Thyroid gland (tissue), 4 donors: ENCODE data around the gene CHDH. TPM values are rescaled to one million over a fixed set of nuclear protein-coding genes. Genes with fewer than 3 reads are reported as not detected.

Source experiments
- DNase-seq, 2 donors: peaks; one replicate each; pipeline ENCODE4 v3.0.0-alpha.2; 2019
- H3K27ac ChIP-seq, 3 donors: fragments of 200-600 bp; sonication (generic); 1 replicate in 2 of 3; 2 replicates in 1 of 3; pipeline ENCODE4 v1.5.1; 2016 to 2019; ENCODE audit warnings: mild to moderate bottlenecking in 1 of 3, moderate library complexity in 1 of 3
- H3K27me3 ChIP-seq: fragments of 200-600 bp; sonication (generic); one replicate; pipeline ENCODE4 v1.5.1; 2019
- H3K36me3 ChIP-seq, 2 donors: fragments of 200-600 bp; sonication (generic); one replicate each; pipeline ENCODE4 v1.5.1; 2016 to 2019
- H3K4me1 ChIP-seq, 2 donors: fragments of 200-600 bp; sonication (generic); one replicate each; pipeline ENCODE4 v1.5.1; 2017 to 2019
- H3K4me3 ChIP-seq, 3 donors: fragments of 200-600 bp; sonication (generic); replicated peaks in 1 of 3; 1 replicate in 2 of 3; 2 replicates in 1 of 3; pipeline ENCODE4 v1.5.1; 2016; ENCODE audit warnings: mild to moderate bottlenecking in 1 of 3
- H3K9me3 ChIP-seq: fragments of 200-600 bp; sonication (generic); one replicate; pipeline ENCODE4 v1.5.1; 2017
- POLR2A ChIP-seq, 2 donors: fragments of 450-650 bp; IDR thresholded peaks; one replicate each; pipeline ENCODE4 v1.6.1; 2017; ENCODE audit warnings: antibody characterized with exemption in 2 of 2, mild to moderate bottlenecking in 2 of 2, moderate library complexity in 1 of 2
- WGBS, 2 donors: methylation state at CpG; one replicate each; pipeline ENCODE4 v1.1.5; 2017; 5-methylcytosine and 5-hydroxymethylcytosine counted together
- intact Hi-C: fragments of 100-400 bp; cut with DNase I; formaldehyde crosslinking; loops from one replicate; pipeline ENCODE4 v1.15.1; 2023
- total RNA-seq, 4 donors: library from RNA; depleted of rRNA; stranded (reverse); fragments of >200 nt; gene quantifications; one replicate each; pipeline ENCODE4 v1.2.3, GENCODE V29; 2016
- TF ChIP-seq, protein P1 (sequence below), 6 experiments: fragments of 200-600 bp in 3 of 6; fragments of 450-650 bp in 3 of 6; sonication (generic) in 3 of 6; IDR thresholded peaks; one replicate each; pipeline ENCODE4 v1.5.1; 2016 to 2019; ENCODE audit warnings: antibody characterized with exemption in 6 of 6, mild to moderate bottlenecking in 2 of 6, inconsistent platforms in 1 of 6, moderate library complexity in 1 of 6

Gene CHDH
- total RNA-seq, 4 donors from 2014 or later, result 4.7 to 26.9 (median 11.1) TPM

DNA sequence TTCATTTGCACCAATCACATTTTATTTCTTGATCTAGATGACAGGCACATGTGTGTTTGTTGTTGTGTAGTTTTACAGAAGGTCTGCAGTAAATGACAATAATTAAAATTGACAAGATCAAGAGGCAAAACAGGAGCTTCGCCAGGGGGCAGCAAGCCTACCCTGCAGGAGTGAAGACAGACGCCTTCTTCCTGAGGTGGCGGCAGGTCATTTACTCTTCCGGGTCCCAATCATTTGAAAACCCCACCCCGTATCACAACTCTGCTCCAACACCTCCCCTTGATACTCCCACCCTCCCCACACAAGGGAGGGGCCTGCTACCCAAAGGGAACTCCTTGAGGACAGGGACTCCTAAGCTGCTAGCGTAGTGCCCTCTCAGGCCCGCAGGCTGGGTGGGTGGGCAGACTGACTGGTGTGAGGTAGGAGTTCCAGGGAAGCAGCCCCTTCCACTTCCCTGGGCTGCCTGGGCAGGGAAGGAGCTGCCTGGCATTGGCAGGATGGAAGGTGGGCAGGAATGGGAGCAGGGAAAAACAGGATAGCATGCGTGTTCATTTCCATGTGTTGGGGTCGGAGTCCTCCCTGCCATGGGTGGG, 13.1 kb downstream of the CHDH start:
- intact Hi-C loops, result no loop called here
- no peak overlapping the region for H3K27ac ChIP-seq

DNA sequence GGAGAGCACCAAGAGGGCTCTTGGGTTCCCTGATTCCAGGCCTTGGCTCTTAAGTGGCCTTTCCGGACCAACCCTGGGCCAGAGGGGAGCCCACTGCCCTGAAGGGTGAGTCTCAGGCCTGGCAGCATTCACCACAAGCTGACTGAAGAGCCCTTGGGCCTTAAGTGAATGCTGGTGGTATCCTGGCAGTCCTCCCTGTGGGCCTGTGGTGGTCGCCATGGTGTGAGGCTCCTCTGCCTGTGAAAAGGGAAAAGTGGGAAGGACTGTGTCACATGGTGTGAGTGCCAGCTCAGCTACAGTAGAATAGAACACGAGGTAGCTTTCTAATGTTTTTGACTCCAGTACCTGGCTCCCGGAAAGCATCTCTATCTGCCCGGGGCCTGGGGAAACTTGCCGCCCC, 15.3 kb downstream of the CHDH start:
- H3K36me3 ChIP-seq, result no peaks in the 10 kb centered on the region
- H3K4me1 ChIP-seq, result no peaks in the 10 kb centered on the region
- WGBS, 2 donors, result 82 to 85% methylated on average over 5 to 6 of the region's 6 CpGs
- TF ChIP-seq, protein P1, sequence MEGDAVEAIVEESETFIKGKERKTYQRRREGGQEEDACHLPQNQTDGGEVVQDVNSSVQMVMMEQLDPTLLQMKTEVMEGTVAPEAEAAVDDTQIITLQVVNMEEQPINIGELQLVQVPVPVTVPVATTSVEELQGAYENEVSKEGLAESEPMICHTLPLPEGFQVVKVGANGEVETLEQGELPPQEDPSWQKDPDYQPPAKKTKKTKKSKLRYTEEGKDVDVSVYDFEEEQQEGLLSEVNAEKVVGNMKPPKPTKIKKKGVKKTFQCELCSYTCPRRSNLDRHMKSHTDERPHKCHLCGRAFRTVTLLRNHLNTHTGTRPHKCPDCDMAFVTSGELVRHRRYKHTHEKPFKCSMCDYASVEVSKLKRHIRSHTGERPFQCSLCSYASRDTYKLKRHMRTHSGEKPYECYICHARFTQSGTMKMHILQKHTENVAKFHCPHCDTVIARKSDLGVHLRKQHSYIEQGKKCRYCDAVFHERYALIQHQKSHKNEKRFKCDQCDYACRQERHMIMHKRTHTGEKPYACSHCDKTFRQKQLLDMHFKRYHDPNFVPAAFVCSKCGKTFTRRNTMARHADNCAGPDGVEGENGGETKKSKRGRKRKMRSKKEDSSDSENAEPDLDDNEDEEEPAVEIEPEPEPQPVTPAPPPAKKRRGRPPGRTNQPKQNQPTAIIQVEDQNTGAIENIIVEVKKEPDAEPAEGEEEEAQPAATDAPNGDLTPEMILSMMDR (IDR thresholded peaks at IDR 0.05), result no peak
- TF ChIP-seq POLR2A (IDR thresholded peaks at IDR 0.05), result no peak
- intact Hi-C loops, result no loop called here
- no peak for DNase-seq
- no peak overlapping the region for H3K4me3 ChIP-seq
- H3K9me3 ChIP-seq, result no peaks in the 10 kb centered on the region
- no peak overlapping the region for H3K27ac ChIP-seq
- no peaks in the 10 kb centered on the region for H3K27me3 ChIP-seq

More for the DNA sequence above, 13.1 kb downstream of the CHDH start:
- Histone ChIP-seq H3K9me3 (no peaks in the 10 kb centered on the region), H3K27me3 (no peaks in the 10 kb centered on the region), H3K36me3 (no peaks in the 10 kb centered on the region), H3K4me1 (no peaks in the 10 kb centered on the region), H3K4me3 (no peak overlapping the region)
- 90 to 91% methylated on average over 8 to 9 of the region's 9 CpGs for WGBS, 2 donors
- TF ChIP-seq, protein P1 (IDR thresholded peaks at IDR 0.05), result no peak
- TF ChIP-seq POLR2A (IDR thresholded peaks at IDR 0.05), result no peak
- DNase-seq, result no peak

DNA sequence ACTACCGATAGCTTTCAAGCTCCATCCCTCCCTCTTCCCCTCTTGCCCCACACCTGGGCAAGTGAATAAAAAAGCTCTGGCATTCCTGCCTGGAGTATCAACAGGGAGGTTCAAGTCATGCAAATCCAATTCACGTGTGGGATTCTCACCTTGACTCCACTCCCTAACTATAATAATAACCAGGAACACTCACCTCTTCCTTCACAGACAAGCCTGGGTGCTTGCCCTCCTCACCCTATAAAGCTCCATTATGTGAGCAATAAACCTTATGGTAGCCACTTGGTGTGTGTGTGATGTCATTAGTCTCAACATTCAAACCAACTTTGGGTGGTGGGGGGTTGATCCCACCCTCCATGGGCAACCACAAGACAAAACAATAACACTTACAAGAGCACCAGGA, 16.6 kb downstream of the CHDH start:
- no peak for TF ChIP-seq POLR2A (IDR thresholded peaks at IDR 0.05)
- TF ChIP-seq, protein P1 (IDR thresholded peaks at IDR 0.05), result no peak
- no peak overlapping the region for H3K27ac ChIP-seq
- DNase-seq, result no peak
- intact Hi-C loops, result no loop called here
- H3K4me3 ChIP-seq, result no peak overlapping the region
- H3K9me3 ChIP-seq, result no peaks in the 10 kb centered on the region
- H3K36me3 ChIP-seq, result no peaks in the 10 kb centered on the region
- no peaks in the 10 kb centered on the region for H3K27me3 ChIP-seq
- no peaks in the 10 kb centered on the region for H3K4me1 ChIP-seq
- 83 to 85% methylated on average over 2 of the region's 2 CpGs for WGBS, 2 donors

DNA sequence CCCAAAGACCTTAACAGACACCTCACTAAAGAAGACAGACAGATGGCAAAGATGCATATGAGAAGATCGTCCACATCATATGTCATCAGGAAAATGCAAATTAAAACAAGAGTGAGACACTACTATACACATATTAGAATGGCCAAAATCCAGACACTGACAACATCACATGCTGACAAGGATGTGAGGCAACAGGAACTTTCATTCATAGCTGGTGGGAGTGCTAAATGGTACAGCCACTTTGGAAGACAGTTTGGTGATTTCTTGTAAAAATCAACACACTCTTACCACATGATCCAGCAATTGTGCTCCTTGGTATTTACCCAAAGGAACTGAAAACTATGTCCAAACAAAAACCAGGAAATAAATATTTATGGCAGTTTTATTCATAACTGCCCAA, 17.6 kb downstream of the CHDH start:
- no peak for DNase-seq
- no peak overlapping the region for H3K4me3 ChIP-seq
- 76 to 91% methylated on average over 1 of the region's 1 CpG for WGBS, 2 donors

DNA sequence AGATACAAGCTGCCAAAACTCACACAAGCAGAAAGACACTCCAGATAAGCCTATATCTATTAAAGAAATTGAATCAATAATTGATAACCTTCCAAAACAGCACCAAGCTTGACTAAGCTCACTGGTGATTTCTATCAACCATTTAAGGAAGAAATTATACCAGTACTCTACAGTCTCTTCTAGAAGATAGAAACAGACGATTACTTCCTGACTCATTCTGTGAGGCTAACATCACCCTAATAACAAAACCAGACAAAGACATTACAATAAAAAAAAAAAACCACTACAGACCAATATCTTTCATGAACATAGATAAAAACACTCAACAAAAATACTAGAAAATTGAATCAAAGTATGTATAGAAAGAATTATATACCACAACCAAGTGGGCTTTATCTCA, 20.2 kb downstream of the CHDH start:
- Histone ChIP-seq H3K4me3 (no peak overlapping the region), H3K9me3 (no peaks in the 10 kb centered on the region), H3K36me3 (no peaks in the 10 kb centered on the region), H3K4me1 (no peaks in the 10 kb centered on the region), H3K27ac (no peak overlapping the region), H3K27me3 (no peaks in the 10 kb centered on the region)
- TF ChIP-seq, protein P1 (IDR thresholded peaks at IDR 0.05), result no peak
- no peak for TF ChIP-seq POLR2A (IDR thresholded peaks at IDR 0.05)
- intact Hi-C loops, result no loop called here
- WGBS, 2 donors, result 80 to 82% methylated on average over 1 of the region's 1 CpG
- DNase-seq, result no peak

More for the DNA sequence above, 17.6 kb downstream of the CHDH start:
- H3K27me3 ChIP-seq, result no peaks in the 10 kb centered on the region
- H3K9me3 ChIP-seq, result no peaks in the 10 kb centered on the region
- TF ChIP-seq, protein P1 (IDR thresholded peaks at IDR 0.05), result no peak
- no peak for TF ChIP-seq POLR2A (IDR thresholded peaks at IDR 0.05)
- intact Hi-C loops, result no loop called here
- H3K4me1 ChIP-seq, result no peaks in the 10 kb centered on the region
- no peaks in the 10 kb centered on the region for H3K36me3 ChIP-seq
- no peak overlapping the region for H3K27ac ChIP-seq
